GM19455 (cell line): ENCODE data around the gene HUNK.

Experiments used
- ATAC-seq: cut with Tn5 transposase; IDR thresholded peaks from one replicate; pipeline ENCODE4 v1.9.1; 2021; ENCODE audit not compliant: unreplicated experiment

The HUNK gene

GRCh38 chr21:31948676-31949075 lies 75.9 kb downstream of the HUNK start:
- ATAC-seq = no peak

- ATAC-seq = no peak
Observed at GRCh38 chr21:31952828-31953227, 80.0 kb downstream of the HUNK start.

- no peak for ATAC-seq
Observed at GRCh38 chr21:31957631-31958030, 84.8 kb downstream of the HUNK start.

- ATAC-seq = no peak
Observed at GRCh38 chr21:31959881-31960280, 87.1 kb downstream of the HUNK start.

GRCh38 chr21:31961027-31961426 lies 88.2 kb downstream of the HUNK start:
- ATAC-seq = no peak

GRCh38 chr21:31961704-31962103 lies 88.9 kb downstream of the HUNK start:
- no peak for ATAC-seq

GRCh38 chr21:31964692-31965091 lies 91.9 kb downstream of the HUNK start:
- no peak for ATAC-seq

GRCh38 chr21:31967334-31967733 lies 94.5 kb downstream of the HUNK start:
- no peak for ATAC-seq

GRCh38 chr21:31972622-31973021 lies 99.8 kb downstream of the HUNK start:
- ATAC-seq = no peak

GRCh38 chr21:31973402-31973944 lies 100.7 kb downstream of the HUNK start:
- ATAC-seq = no peak

GRCh38 chr21:31974454-31974985 lies 101.7 kb downstream of the HUNK start:
- no peak for ATAC-seq

- no peak for ATAC-seq
Observed at GRCh38 chr21:31975491-31975890, 102.7 kb downstream of the HUNK start.

GRCh38 chr21:31977816-31978215 lies 105.0 kb downstream of the HUNK start:
- ATAC-seq = no peak

- no peak for ATAC-seq
Observed at GRCh38 chr21:31983120-31983519, 110.3 kb downstream of the HUNK start.

- no peak for ATAC-seq
Observed at GRCh38 chr21:31983554-31983953, 110.7 kb downstream of the HUNK start.

- no peak for ATAC-seq
Observed at GRCh38 chr21:31985398-31985797, 112.6 kb downstream of the HUNK start.

GRCh38 chr21:31986035-31986856 lies 113.4 kb downstream of the HUNK start:
- no peak for ATAC-seq

- no peak for ATAC-seq
Observed at GRCh38 chr21:31987696-31988095, 114.9 kb downstream of the HUNK start.

GRCh38 chr21:31988492-31989290 lies 115.9 kb downstream of the HUNK start:
- ATAC-seq = no peak

- ATAC-seq = no peak
Observed at GRCh38 chr21:31991356-31992331, 118.8 kb downstream of the HUNK start.
